ENCODE measurements around the gene CCDC116. TPM values are rescaled to one million over a fixed set of nuclear protein-coding genes. Genes with fewer than 3 reads are reported as not detected.
"Not testable (repeated sequence)": the region's sequence is repeated elsewhere in the genome, so short reads cannot be mapped to it uniquely, and the experiment has no call there.

The CCDC116 gene
- total RNA-seq, 2 experiments from 2014 or later, result 0.59 to 0.76 TPM

GRCh38 chr22:21677606-21678443 lies 45.3 kb downstream of the CCDC116 start:
- no peaks in the 10 kb centered on the region for H3K4me1 Mint-ChIP-seq
- ATAC-seq (no peak), DNase-seq (no peak)
- H3K4me3 Mint-ChIP-seq, result no peak overlapping the region
- H3K27me3 Mint-ChIP-seq, result no peaks in the 10 kb centered on the region
- CTCF ChIA-PET, result no interaction called here
- peaks cover 27% of the 10 kb centered on the region for H3K36me3 Mint-ChIP-seq
- no peak overlapping the region for H3K27ac Mint-ChIP-seq
- H3K9me3 Mint-ChIP-seq (ENCODE audit: low read depth), result no peaks in the 10 kb centered on the region

GRCh38 chr22:21678842-21679241 lies 46.3 kb downstream of the CCDC116 start:
- not testable (repeated sequence) for H3K27me3 Mint-ChIP-seq
- peaks cover 23% of the 10 kb centered on the region for H3K36me3 Mint-ChIP-seq

GRCh38 chr22:21679383-21679782 lies 46.8 kb downstream of the CCDC116 start:
- Mint-ChIP-seq H3K27me3 (no peaks in the 10 kb centered on the region), H3K36me3 (peaks cover 21% of the 10 kb centered on the region), H3K4me1 (no peaks in the 10 kb centered on the region), H3K9me3 (ENCODE audit: low read depth) (no peaks in the 10 kb centered on the region), H3K27ac (no peak overlapping the region), H3K4me3 (no peak overlapping the region)
- CTCF ChIA-PET, result no interaction called here
- ATAC-seq, result no peak
- DNase-seq, result no peak

More at GRCh38 chr22:21678842-21679241, 46.3 kb downstream of the CCDC116 start:
- H3K4me3 Mint-ChIP-seq; ATAC-seq; H3K27ac Mint-ChIP-seq; DNase-seq; H3K9me3 Mint-ChIP-seq (ENCODE audit: low read depth); CTCF ChIA-PET; H3K4me1 Mint-ChIP-seq: not testable (repeated sequence)

GRCh38 chr22:21680830-21681565 lies 48.4 kb downstream of the CCDC116 start:
- Mint-ChIP-seq H3K27me3 (no peaks in the 10 kb centered on the region), H3K27ac (no peak overlapping the region), H3K4me3 (no peak overlapping the region), H3K4me1 (no peaks in the 10 kb centered on the region), H3K36me3 (peaks cover 8% of the 10 kb centered on the region), H3K9me3 (ENCODE audit: low read depth) (no peaks in the 10 kb centered on the region)
- no peak for DNase-seq
- peak; percentile 12 for ATAC-seq
- CTCF ChIA-PET, result interaction anchor here (1.2 kb wide), 1 partner anchor 32 kb away, joined by 3 read pairs; no protein-coding TSS in a partner anchor

GRCh38 chr22:21681566-21682370 lies 49.2 kb downstream of the CCDC116 start:
- DNase-seq (no peak), ATAC-seq (no peak)
- no peaks in the 10 kb centered on the region for H3K4me1 Mint-ChIP-seq
- no peak overlapping the region for H3K27ac Mint-ChIP-seq
- peaks cover 1% of the 10 kb centered on the region for H3K36me3 Mint-ChIP-seq
- CTCF ChIA-PET, result interaction anchor here (1.2 kb wide), 1 partner anchor 32 kb away, joined by 3 read pairs; no protein-coding TSS in a partner anchor
- no peak overlapping the region for H3K4me3 Mint-ChIP-seq
- no peaks in the 10 kb centered on the region for H3K9me3 Mint-ChIP-seq (ENCODE audit: low read depth)
- no peaks in the 10 kb centered on the region for H3K27me3 Mint-ChIP-seq

GRCh38 chr22:21682385-21683175 lies 50.0 kb downstream of the CCDC116 start:
- no peak overlapping the region for H3K27ac Mint-ChIP-seq
- no peaks in the 10 kb centered on the region for H3K9me3 Mint-ChIP-seq (ENCODE audit: low read depth)
- H3K4me1 Mint-ChIP-seq, result no peaks in the 10 kb centered on the region
- ATAC-seq (no peak), DNase-seq (no peak)
- no peak overlapping the region for H3K4me3 Mint-ChIP-seq
- CTCF ChIA-PET, result no interaction called here
- H3K36me3 Mint-ChIP-seq, result peaks cover 1% of the 10 kb centered on the region
- H3K27me3 Mint-ChIP-seq, result no peaks in the 10 kb centered on the region

GRCh38 chr22:21683401-21683811 lies 50.8 kb downstream of the CCDC116 start:
- Mint-ChIP-seq H3K9me3 (ENCODE audit: low read depth) (no peaks in the 10 kb centered on the region), H3K4me3 (no peak overlapping the region), H3K27me3 (no peaks in the 10 kb centered on the region), H3K4me1 (no peaks in the 10 kb centered on the region), H3K36me3 (no peaks in the 10 kb centered on the region), H3K27ac (no peak overlapping the region)
- CTCF ChIA-PET, result no interaction called here
- ATAC-seq (no peak), DNase-seq (no peak)

GRCh38 chr22:21684492-21685163 lies 52.1 kb downstream of the CCDC116 start:
- Mint-ChIP-seq H3K4me1 (peaks cover 8% of the 10 kb centered on the region), H3K9me3 (ENCODE audit: low read depth) (no peaks in the 10 kb centered on the region), H3K27ac (no peak overlapping the region), H3K36me3 (peaks cover 2% of the 10 kb centered on the region), H3K4me3 (no peak overlapping the region), H3K27me3 (no peaks in the 10 kb centered on the region)
- CTCF ChIA-PET, result interaction anchor here (0.7 kb wide), 1 partner anchor 35 kb away, joined by 4 read pairs; no protein-coding TSS in a partner anchor
- DNase-seq (no peak), ATAC-seq (no peak)

- Mint-ChIP-seq H3K9me3 (ENCODE audit: low read depth) (no peaks in the 10 kb centered on the region), H3K36me3 (peaks cover 4% of the 10 kb centered on the region), H3K27ac (no peak overlapping the region), H3K27me3 (no peaks in the 10 kb centered on the region), H3K4me1 (peaks cover 13% of the 10 kb centered on the region), H3K4me3 (no peak overlapping the region)
- DNase-seq, result no peak
- ATAC-seq, result no peak
- CTCF ChIA-PET, result no interaction called here
These were observed 52.6 kb downstream of the CCDC116 start for GRCh38 chr22:21685164-21685513.

GRCh38 chr22:21686193-21686608 lies 53.6 kb downstream of the CCDC116 start:
- Mint-ChIP-seq H3K9me3 (ENCODE audit: low read depth) (no peaks in the 10 kb centered on the region), H3K36me3 (peaks cover 9% of the 10 kb centered on the region), H3K4me1 (peaks cover 19% of the 10 kb centered on the region), H3K27me3 (no peaks in the 10 kb centered on the region), H3K4me3 (no peak overlapping the region), H3K27ac (no peak overlapping the region)
- no peak for DNase-seq
- CTCF ChIA-PET, result no interaction called here
- ATAC-seq, result no peak
